Forelimb muscle (tissue), 1 donor: Measurements from ENCODE around the gene NCKAP5L. TPM values are rescaled to one million over a fixed set of nuclear protein-coding genes. Genes with fewer than 3 reads are reported as not detected.
A peak's percentile ranks its signal among the peaks of the same experiment; 100 is the strongest.
"Not testable (repeated sequence)": the region's sequence is repeated elsewhere in the genome, so short reads cannot be mapped to it uniquely, and the experiment has no call there.

Source experiments
- DNase-seq: peaks from one replicate; pipeline ENCODE4 v3.0.0-alpha.2; 2013; ENCODE audit warnings: low read depth
- polyA plus RNA-seq: library from polyadenylated mRNA; unstranded; fragments of 120-200 nt; gene quantifications from one replicate; pipeline ENCODE4 v1.2.1, GENCODE V29; 2013; ENCODE audit not compliant: insufficient read length

The NCKAP5L gene
- polyA plus RNA-seq, 1 donor: 42.4 TPM

GRCh38 chr12:49864798-49865090 is 36.5 kb upstream of the NCKAP5L start:
- no peak for DNase-seq

DNA sequence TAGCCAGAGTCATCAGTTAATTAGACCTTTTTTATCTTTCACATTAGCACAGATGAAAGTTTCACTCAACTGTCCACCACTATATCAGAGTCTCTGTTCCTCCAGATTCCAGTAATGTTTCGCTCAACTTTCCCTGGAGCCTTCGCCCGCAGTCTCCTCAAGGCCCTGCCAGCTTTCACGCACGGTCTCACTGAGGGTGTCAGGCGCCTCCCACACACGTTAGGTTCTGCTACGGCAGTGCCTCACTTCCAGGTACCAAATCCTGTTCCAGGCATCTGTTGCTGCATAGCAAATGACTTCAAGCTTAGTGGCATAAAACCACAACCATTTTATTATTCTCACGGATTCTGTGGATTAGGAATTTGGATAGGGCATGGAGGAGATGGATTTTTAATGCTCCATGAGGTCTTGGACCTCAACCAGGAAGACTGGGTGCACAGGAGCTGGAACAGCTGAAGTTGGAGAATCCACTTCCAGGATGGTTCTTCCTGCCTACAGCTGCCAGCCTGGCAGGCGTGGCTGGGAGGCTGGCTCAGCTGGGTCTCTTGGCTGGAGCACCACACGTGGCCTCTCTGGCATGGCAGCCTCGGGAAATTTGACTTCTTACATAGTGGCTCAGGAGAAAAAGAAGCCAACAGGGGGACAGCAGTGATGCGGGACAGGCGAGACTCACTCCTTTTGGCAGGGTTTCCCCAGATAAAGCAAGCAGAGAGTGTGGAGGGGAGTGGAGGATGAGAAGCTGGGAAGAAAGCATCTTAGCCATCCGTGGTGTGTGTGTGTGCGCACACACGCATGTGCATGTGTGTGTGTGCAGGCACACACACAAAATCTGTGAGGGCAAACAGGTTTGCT is 36.0 kb upstream of the NCKAP5L start:
- DNase-seq: no peak

DNA sequence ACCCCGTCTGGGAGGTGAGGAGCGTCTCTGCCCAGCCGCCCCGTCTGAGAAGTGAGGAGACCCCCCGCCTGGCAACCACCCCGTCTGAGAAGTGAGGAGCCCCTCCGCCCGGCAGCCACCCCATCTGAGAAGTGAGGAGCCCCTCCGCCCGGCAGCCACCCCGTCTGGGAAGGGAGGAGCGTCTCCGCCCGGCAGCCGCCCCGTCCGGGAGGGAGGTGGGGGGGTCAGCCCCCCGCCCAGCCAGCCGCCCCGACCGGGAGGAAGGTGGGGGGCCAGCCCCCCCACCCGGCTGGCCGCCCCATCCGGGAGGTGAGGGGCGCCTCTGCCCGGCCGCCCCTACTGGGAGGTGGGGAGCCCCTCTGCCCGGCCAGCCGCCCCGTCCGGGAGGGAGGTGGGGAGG is 32.7 kb upstream of the NCKAP5L start:
- not testable (repeated sequence) for DNase-seq

DNA sequence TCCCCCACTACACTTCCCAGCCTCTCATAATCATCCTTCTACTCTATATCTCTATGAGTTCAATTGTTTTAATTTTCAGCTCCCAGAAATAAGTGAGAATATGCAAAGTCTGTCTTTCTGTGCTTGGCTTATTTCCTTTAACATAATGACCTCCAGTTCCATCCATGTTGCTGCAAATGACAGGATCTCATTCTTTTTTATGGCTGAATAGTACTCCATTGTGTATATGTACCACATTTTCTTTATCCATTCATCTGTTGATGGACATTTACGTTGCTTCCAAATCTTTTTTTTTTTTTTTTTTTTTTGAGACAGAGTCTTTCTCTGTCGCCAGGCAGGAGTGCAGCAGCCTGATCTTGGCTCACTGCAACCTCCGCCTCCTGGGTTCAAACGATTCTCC is 27.7 kb upstream of the NCKAP5L start:
- not testable (repeated sequence) for DNase-seq

- DNase-seq: no peak
These were observed 26.8 kb upstream of the NCKAP5L start for GRCh38 chr12:49854976-49855375.

GRCh38 chr12:49853671-49854070 is 25.5 kb upstream of the NCKAP5L start:
- no peak for DNase-seq

DNA sequence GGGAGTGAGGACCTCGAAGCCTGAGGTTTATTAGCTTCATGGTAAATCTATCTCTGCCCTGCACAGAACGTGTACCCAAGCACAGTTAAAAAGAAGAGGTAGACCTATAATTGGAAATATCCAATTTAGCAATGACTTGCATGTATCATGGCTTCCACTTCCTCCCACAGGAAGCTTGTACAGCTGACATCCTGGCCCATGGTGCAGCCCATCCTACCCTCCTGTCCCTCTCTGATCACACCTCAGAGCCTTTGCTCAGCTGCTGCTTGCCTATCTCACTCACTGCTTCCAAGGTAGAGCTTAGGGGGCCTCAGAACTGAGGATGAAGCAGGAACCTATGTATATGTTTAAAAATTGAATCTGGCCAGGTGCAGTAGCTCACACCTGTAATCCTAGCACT is 18.9 kb upstream of the NCKAP5L start:
- DNase-seq: no peak

DNA sequence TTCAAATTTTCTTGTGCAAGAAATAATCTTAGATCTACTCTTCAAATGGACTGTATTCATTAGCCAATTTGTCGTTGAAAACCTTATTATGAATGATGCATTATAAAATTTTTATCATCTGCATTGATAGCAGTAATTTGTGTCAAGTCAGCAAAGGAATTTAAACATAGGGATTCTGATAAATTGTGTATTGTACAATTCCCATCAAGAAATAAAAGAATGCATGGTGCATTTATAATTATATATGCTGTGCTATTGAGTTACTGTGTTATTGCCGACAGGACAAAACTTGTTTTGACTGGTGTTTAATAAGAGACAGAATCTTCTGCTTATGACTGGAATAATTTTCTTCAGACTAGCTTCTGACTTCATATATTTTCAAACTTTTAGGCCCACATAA is 17.8 kb upstream of the NCKAP5L start:
- no peak for DNase-seq

GRCh38 chr12:49843876-49844437 is 15.7 kb upstream of the NCKAP5L start:
- DNase-seq: no peak

DNA sequence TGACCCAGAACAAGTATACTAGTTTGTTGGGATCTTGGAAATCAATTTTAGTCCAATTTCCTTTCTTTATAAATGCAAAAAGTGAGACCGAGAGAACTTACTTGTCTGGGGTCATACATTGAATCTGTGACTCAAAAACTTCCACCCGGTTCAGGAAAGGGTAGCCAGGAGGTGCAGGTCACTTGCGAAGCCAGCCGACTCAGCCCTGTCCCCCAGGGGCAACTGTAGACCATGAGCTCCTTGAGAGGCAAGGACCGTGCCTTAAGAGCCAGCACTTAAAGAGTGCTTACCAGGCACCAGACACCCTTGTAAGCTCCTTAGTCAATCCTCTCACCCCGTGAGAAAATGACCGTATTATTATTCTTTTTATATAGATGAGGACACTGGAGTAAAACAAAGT is 15.2 kb upstream of the NCKAP5L start:
- no peak for DNase-seq

DNA sequence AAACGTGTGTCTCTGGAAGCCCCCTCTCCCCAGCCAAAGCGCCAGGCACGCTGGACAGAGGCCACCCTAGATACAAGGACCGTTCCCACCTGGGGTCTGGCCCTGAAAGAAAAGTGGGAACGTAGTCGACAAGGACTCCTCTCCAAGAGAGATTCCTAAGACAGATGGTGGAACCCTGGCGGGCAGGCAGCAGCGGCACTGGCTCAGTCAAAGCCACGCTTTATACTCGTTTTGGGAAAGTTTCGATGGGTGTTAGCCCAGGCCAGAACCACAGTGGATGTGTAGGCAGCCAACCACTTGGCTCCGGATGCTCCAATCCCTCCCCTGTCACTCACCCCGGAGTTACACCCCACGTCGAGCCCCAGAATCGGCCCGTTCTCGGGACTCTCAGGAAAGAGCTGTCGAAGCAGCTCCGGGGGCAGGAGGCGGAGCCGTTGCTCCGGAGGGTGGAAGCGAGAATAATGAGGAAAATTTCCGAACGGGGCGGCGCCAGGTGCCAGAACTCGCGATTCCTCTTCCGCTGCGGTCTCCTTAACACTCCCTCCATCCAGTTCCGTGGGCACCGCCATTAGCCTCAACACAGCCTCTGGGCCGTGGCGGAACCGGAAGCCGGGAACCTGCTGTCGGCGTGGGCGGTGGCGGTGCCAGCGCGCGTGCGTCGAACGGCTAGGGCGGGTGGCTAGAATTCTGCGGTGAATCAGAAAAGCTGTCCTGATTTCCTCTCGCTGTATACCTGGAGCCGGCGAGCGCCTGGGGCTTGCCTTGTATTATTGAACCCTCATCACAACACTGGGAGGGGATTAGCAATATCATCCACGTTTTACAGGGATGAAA is 14.5 kb upstream of the NCKAP5L start, which contains the start of gene BCDIN3D:
BCDIN3D (minus strand) TSS at position 588 of the 834 bp plus-strand sequence; CDS start at position 569, 19 bp downstream.
- DNase-seq: peak; percentile 71

DNA sequence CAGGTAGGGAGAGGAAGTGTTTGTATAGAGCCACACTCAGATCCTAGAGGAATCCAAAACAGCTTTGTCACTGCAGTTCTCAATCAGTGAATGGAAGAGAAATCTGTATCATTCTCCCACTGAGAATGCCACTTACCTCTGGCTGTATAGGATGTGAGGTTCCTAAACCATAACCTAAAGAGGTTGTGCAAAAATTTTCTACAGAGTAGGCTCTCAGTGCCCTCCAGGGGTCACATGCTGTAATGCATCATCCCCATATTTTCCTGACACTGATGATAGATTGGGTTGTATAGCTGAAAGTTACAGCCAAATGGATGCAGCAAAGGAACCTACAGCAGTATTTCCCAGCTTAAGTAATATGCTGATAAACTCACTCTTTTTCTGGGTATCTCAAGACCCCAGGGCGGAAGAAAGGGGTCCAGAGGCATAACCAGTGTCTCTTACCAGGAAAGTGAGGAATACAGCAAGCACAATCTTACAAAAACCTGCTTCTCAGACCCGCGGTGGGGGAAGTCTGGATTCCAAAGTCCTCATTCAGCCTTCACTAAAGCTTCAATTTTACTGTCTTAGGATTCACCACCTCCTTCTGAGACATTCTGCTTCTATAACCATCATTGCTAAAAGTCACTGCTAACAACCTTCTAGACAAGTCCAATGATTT is 10.9 kb upstream of the NCKAP5L start:
- no peak for DNase-seq

DNA sequence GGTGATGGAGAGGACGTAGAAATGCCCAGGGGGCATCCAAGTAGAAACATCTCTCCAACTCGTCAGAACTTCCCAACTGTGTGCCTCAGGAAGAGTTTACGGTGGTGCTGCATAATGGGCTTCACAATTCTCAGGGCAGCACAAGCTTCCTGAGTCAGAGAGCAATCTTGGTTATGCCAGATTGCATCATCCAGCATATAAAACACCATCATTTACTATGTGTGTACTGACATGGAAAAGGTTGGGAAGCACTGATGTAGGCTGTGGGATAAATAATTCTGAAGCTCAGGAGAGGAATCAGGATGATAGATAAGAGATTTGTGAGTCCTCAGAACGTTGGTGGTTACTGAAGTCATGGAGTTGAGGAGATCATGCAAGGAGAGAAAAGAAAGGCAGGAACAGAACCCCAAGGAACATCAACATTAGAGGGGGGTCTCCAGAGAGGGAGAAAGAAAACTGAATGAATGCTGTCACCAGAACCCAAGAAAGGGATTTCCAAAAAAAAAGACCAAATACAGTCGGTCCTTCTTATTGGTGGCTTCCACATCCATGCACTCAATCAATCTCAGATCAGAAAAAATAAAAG is 4.7 kb upstream of the NCKAP5L start:
- no peak for DNase-seq

GRCh38 chr12:49831717-49832116 is 3.5 kb upstream of the NCKAP5L start:
- DNase-seq: no peak

GRCh38 chr12:49827401-49828099 is 663 bp downstream of the NCKAP5L start:
- DNase-seq: no peak

DNA sequence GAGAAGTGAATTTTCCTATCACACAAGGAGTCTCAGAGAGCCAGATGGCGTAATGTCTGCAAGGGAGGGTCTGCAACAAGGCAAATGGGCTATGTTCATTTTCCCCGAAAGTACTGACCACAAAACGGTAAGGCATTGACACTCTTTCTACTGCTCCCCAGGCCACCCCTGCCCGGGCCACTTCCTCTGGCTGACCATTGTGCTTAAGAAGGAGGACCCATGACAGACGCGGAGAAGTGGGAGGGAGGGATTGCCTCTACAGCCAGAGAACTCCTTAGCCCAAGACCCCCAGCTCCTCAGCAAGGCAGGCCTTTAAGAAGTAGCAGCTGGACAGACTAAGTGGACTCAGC is 1.2 kb downstream of the NCKAP5L start:
- DNase-seq: no peak

GRCh38 chr12:49825971-49826421 is 2.2 kb downstream of the NCKAP5L start:
- no peak for DNase-seq

- no peak for DNase-seq
These were observed 2.7 kb downstream of the NCKAP5L start for GRCh38 chr12:49825360-49825970.

DNA sequence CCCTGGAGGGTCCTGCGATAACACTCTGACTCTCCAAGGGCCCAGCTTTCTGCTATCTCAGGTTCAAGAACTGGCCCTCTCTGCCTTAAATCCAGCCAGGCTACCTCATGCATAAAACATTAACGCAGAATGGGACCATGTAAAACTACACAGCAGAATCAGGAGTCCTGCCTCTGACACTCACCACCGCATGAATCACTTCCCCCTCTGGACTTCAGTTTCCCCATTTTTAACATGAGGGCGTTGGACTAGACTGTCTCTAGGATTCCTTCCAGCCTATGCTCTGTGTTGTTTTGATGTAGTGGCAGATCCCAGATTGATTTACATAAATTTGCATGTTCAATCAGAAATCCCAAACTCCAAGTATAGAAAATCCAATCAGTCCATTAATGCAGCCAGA is 3.3 kb downstream of the NCKAP5L start:
- no peak for DNase-seq

DNA sequence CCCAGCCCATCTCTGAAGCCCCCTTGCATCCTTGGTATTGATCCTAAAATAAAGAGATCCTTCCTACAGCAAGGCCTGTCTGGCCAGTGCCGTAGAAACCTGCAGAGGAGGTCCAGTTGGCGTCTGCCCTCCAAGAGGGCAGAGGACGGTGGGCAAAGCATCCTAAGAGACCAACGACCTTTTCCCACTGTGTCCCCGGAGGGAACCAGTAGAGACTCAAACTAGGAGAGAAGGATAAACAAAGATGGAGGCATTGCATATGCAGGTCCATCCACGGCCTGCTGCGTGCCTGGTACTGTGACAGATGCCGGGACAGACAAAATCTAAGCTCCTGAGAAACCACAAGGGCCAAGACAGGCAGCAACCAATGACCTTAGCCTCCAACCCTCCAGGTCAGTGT is 3.8 kb downstream of the NCKAP5L start:
- no peak for DNase-seq

DNA sequence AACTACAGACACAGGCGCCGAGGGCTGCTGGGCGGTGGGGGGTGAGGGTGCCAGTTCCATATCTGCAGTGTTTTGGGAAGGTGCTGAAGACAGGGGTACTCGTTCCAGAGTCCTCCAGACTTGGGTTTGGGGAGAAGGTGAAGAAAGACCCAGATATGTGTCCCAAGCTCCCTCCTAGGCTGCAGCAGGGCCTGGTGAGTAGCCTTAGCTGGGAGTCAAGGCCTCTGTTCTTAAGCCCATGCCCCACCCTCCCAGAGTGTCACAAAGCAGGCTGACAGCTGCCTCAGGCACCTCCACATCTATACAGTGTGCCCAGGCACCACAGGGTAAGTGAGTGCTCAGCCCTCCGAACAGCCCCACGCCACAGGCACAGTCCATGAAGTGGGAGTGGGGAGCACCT is 4.3 kb downstream of the NCKAP5L start:
- DNase-seq: no peak
